ENCODE results near the gene KMO. TPM values are rescaled to one million over a fixed set of nuclear protein-coding genes. Genes with fewer than 3 reads are reported as not detected.

KMO gene
- total RNA-seq, 4 donors from 2014 or later: under 0.01 to 2.5 TPM; not detected in 2

DNA sequence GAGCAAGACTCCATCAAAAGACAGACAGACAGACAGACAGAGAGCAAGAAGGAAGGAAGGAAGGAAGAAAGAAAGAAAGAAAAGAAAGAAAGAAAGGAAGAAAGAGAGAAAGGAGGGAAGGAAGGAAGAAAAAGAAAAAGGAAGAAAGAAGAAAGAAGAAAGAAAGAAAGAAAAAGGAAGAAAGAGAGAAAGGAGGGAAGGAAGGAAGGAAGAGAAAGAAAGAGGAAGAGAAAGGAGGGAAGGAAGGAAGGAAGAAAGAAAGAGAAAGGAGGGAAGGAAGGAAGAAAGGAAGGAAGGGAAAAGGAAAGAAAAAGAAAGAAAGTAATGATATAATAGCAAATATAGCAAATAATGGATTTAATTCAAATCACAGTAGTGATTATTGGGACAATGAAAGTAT lies 75.3 kb downstream of the KMO start:
- H3K27ac ChIP-seq: no peak overlapping the region
- in situ Hi-C loops (cut with MboI; ENCODE audit: low pct_ligation_motif_present in 1 of 4, low pct_unique_long_range_greater_than_20kb in 1 of 4, low sequenced_read_pairs in 3 of 4): loop anchor here in 3 of 4 donors (25.0 kb wide), 2 partner anchors 230 to 380 kb away; partner anchors contain the start of genes EXO1 (in 2 of the 3) and MAP1LC3C (in 2 of the 3)
- TF ChIP-seq, protein P1, sequence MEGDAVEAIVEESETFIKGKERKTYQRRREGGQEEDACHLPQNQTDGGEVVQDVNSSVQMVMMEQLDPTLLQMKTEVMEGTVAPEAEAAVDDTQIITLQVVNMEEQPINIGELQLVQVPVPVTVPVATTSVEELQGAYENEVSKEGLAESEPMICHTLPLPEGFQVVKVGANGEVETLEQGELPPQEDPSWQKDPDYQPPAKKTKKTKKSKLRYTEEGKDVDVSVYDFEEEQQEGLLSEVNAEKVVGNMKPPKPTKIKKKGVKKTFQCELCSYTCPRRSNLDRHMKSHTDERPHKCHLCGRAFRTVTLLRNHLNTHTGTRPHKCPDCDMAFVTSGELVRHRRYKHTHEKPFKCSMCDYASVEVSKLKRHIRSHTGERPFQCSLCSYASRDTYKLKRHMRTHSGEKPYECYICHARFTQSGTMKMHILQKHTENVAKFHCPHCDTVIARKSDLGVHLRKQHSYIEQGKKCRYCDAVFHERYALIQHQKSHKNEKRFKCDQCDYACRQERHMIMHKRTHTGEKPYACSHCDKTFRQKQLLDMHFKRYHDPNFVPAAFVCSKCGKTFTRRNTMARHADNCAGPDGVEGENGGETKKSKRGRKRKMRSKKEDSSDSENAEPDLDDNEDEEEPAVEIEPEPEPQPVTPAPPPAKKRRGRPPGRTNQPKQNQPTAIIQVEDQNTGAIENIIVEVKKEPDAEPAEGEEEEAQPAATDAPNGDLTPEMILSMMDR (IDR thresholded peaks at IDR 0.05): no peak
- TF ChIP-seq POLR2AphosphoS5 (IDR thresholded peaks at IDR 0.05) (no peak), EP300 (IDR thresholded peaks at IDR 0.05; ENCODE audit: low read depth) (no peak), POLR2A (IDR thresholded peaks at IDR 0.05) (no peak)
- intact Hi-C loops (cut with DNase I; ENCODE audit: low total_unique reads): no loop called here
- no peaks in the 10 kb centered on the region for H3K9me3 ChIP-seq
- no peak overlapping the region for H3K4me3 ChIP-seq
- H3K36me3 ChIP-seq: no peaks in the 10 kb centered on the region
- no peak for DNase-seq
- peaks cover 0 to 25% (median 12%) of the 10 kb centered on the region in 4 donors for H3K4me1 ChIP-seq
- no peaks in the 10 kb centered on the region for H3K27me3 ChIP-seq

DNA sequence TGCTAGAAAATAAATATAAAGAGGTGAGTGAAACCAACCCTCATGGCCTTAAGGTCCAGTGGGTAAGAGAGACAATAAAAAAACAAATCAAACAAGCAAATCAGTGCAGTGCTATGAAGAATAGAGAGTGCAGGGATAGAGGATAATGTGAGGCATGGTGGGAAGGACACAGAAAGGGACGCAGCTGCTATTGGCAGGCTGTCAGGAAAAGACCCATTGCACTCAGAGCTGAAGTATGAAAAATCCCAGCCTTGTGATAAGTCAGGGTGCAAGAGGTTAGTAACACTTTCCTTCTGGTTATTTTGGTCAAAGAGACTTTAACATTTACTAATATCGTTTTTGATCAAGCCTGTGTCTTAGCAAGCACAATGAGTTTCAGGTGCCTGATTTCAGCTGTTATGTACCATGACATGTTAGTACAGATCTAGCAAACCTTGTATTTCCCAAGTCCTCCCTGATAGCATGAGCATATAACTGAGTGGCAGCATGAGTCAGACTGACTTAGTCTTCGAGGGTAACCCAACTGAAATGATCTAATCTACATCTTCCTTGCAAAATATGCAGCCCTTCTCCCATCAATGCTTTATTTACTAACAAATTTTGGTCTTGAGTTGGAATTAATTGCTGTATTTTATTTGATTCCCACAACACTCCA lies 76.3 kb downstream of the KMO start:
- H3K9me3 ChIP-seq: no peaks in the 10 kb centered on the region
- intact Hi-C loops (cut with DNase I; ENCODE audit: low total_unique reads): no loop called here
- no peak overlapping the region for H3K27ac ChIP-seq
- WGBS, 2 donors (ENCODE audit: low coverage in 1 of 2): 45 to 56% methylated on average over 3 of the region's 3 CpGs
- in situ Hi-C loops (cut with MboI; ENCODE audit: low pct_ligation_motif_present in 1 of 4, low pct_unique_long_range_greater_than_20kb in 1 of 4, low sequenced_read_pairs in 3 of 4): loop anchor here in 3 of 4 donors (25.0 kb wide), 2 partner anchors 229 to 379 kb away; partner anchors contain the start of genes EXO1 (in 2 of the 3) and MAP1LC3C (in 2 of the 3)
- no peaks in the 10 kb centered on the region for H3K27me3 ChIP-seq
- H3K4me3 ChIP-seq: no peak overlapping the region
- peaks cover 0 to 27% (median 12%) of the 10 kb centered on the region in 4 donors for H3K4me1 ChIP-seq
- TF ChIP-seq EP300 (IDR thresholded peaks at IDR 0.05; ENCODE audit: low read depth) (no peak), POLR2AphosphoS5 (IDR thresholded peaks at IDR 0.05) (no peak), POLR2A (IDR thresholded peaks at IDR 0.05) (no peak)
- TF ChIP-seq, protein P1 (IDR thresholded peaks at IDR 0.05): no peak
- H3K36me3 ChIP-seq: no peaks in the 10 kb centered on the region
- no peak for DNase-seq

DNA sequence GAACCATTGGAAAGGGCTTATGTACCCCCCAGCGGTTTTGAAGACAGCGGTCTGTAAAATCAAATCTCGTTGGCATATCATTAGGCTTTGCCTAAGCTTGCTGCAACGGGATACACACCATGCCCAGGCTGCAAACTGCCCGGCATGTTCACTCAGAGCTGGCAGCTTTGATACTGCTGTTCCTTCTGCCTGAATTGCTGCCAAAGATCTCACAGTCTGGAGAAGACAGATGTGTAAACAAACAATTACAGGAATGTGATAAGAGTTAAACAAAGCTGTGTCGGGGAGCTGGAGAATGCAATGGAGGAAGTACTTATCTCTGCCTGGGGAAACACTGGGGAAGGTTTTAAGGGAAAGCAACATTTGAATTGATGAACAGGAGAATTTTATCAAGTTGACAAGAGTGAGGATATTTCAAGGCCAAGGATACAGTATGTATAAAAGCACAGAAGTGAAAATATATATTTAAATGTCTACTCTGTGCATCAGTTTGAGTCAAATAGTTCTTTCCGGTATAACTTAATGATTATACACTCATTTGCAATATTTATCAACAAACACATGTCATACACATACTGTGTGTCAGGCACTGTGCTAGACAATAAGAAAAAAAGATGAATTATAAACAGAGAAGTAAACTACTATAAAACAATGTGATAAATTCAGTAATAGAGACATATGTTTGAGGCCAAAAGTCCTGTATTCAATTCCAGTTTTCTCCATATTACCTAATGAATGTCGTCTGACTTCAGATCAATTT lies 78.1 kb downstream of the KMO start:
- no peak for TF ChIP-seq EP300 (IDR thresholded peaks at IDR 0.05; ENCODE audit: low read depth)
- TF ChIP-seq, protein P1 (IDR thresholded peaks at IDR 0.05): no peak
- peak in 1 of 3 donors; percentile 25 for TF ChIP-seq POLR2AphosphoS5 (IDR thresholded peaks at IDR 0.05)
- H3K27me3 ChIP-seq: no peaks in the 10 kb centered on the region
- in situ Hi-C loops (cut with MboI; ENCODE audit: low pct_ligation_motif_present in 1 of 4, low pct_unique_long_range_greater_than_20kb in 1 of 4, low sequenced_read_pairs in 3 of 4) (loop anchor here in 3 of 4 donors (25.0 kb wide), 2 partner anchors 227 to 377 kb away; partner anchors contain the start of genes EXO1 (in 2 of the 3) and MAP1LC3C (in 2 of the 3)), intact Hi-C loops (cut with DNase I; ENCODE audit: low total_unique reads) (no loop called here)
- no peaks in the 10 kb centered on the region for H3K9me3 ChIP-seq
- DNase-seq: peak; percentile 35
- H3K27ac ChIP-seq: no peak overlapping the region
- WGBS, 2 donors (ENCODE audit: low coverage in 1 of 2): 28 to 37% methylated on average over 8 of the region's 8 CpGs
- H3K4me3 ChIP-seq: no peak overlapping the region
- peaks cover 0 to 38% (median 12%) of the 10 kb centered on the region in 4 donors for H3K4me1 ChIP-seq
- no peaks in the 10 kb centered on the region for H3K36me3 ChIP-seq

DNA sequence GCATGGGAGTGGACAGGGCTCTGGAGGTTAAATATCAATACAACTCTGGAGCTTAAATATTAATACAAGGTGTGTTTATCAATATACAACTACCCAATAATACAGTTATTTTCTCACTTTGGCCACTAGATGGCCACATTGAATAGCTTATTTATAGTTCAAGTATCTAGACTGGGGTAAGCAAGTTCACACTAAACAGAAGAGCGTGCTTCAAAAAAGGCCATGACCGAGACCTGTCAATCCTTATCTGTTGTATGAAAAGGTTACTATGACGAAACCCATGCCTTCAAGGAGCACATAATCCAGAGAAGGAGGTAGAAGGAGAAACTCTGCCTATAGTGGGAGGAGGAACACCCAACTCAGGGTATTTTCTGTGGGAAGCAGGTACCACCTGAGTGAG lies 78.9 kb downstream of the KMO start:
- Histone ChIP-seq H3K4me3 (no peak overlapping the region), H3K27ac (no peak overlapping the region), H3K9me3 (no peaks in the 10 kb centered on the region), H3K36me3 (no peaks in the 10 kb centered on the region), H3K27me3 (no peaks in the 10 kb centered on the region), H3K4me1 (peaks cover 3 to 44% (median 12%) of the 10 kb centered on the region in 4 donors)
- no peak for DNase-seq
- TF ChIP-seq POLR2A (IDR thresholded peaks at IDR 0.05) (no peak), POLR2AphosphoS5 (IDR thresholded peaks at IDR 0.05) (no peak), EP300 (IDR thresholded peaks at IDR 0.05; ENCODE audit: low read depth) (no peak)
- TF ChIP-seq, protein P1 (IDR thresholded peaks at IDR 0.05): peak; percentile 67 to 82 (median 74)
- in situ Hi-C loops (cut with MboI; ENCODE audit: low pct_ligation_motif_present in 1 of 4, low pct_unique_long_range_greater_than_20kb in 1 of 4, low sequenced_read_pairs in 3 of 4): loop anchor here in 3 of 4 donors (25.0 kb wide), 2 partner anchors 226 to 376 kb away; partner anchors contain the start of genes EXO1 (in 2 of the 3) and MAP1LC3C (in 2 of the 3)
- WGBS, 2 donors (ENCODE audit: low coverage in 1 of 2): 15% methylated on average over 3 of the region's 3 CpGs
- intact Hi-C loops (cut with DNase I; ENCODE audit: low total_unique reads): no loop called here
